NCI-H82 (cell line): ENCODE results near the gene IQCB1.
A peak's percentile ranks its signal among the peaks of the same experiment; 100 is the strongest.
"Not testable (repeated sequence)": the region's sequence is repeated elsewhere in the genome, so short reads cannot be mapped to it uniquely, and the experiment has no call there.

Source experiments
- DNase-seq: peaks from one replicate; lab custom pipeline; 2025; lab: John Stamatoyannopoulos, UW

IQCB1 gene

GRCh38 chr3:121748680-121749275 is 86.1 kb downstream of the IQCB1 start:
- DNase-seq = peak; percentile 40

DNA sequence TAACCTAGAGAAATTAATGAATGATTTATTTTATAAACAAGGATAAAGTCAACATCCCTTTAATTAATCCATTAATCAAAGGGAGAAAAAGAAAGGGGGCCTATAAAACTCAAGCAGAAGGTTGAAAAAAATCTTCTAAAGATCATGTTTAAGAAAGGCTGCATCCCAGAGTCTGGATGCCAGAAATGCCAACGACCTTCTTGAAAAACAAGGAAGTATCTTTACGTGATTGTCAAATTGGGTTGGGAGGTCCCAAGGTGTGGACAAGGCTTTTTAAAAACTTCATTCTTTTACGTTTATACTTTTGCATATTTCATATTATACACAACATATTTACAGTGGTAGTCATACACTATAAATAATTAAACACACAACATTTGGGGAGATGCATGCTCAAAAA is 86.9 kb downstream of the IQCB1 start:
- no peak for DNase-seq

- DNase-seq = not testable (repeated sequence)
Observed at GRCh38 chr3:121743106-121743505, 91.8 kb downstream of the IQCB1 start.

GRCh38 chr3:121740896-121741295 is 94.0 kb downstream of the IQCB1 start:
- no peak for DNase-seq

- DNase-seq = no peak
Observed at GRCh38 chr3:121739902-121740301, 95.0 kb downstream of the IQCB1 start.

- no peak for DNase-seq
Observed at GRCh38 chr3:121737644-121738043, 97.2 kb downstream of the IQCB1 start.

DNA sequence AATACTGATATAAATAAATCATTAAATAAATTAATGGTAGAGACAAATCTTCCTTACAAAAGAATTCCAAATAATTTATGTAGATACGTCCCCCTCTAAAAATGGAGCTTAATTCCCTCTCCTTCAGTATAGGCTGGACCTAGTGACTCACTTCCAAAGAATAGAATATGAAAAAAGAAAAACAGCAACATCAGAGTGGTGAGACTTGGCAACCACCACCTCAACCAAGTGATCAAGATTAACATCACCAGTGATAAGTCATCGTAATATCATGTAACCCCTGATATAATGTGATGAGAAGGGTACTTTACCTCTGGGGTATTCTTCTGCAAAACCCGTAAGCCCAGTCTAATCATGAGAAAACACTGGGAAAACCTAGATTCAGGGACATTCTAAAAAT is 98.7 kb downstream of the IQCB1 start:
- no peak for DNase-seq

DNA sequence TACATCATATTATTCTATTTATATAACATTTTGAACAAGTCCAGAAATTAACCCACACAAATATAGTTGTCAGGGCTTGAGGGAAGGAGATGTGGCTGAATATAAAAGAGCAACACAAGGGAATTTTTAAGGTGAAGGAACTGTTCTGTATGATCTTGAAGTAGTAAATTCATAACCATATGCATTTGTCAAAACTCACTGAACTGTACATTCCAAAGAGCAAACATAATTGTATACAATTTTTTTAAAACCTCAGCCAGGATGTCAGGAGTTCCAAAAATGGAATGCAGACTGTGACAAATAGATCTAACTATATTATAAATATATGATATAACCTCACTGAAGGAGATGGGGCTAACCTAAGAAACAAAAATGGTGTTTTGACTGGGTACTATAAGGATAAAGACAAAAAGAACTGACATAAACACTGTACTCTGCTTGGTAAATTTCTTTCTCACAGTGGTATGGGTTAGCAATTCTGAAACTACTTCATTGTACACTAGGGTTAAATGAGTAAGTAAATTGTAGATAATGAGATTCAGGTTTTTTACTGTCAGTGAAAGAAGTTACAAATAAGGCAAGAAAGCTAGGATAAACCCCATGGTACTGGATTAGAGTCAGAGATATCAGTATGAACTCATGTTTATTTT is 99.7 kb downstream of the IQCB1 start:
- no peak for DNase-seq

DNA sequence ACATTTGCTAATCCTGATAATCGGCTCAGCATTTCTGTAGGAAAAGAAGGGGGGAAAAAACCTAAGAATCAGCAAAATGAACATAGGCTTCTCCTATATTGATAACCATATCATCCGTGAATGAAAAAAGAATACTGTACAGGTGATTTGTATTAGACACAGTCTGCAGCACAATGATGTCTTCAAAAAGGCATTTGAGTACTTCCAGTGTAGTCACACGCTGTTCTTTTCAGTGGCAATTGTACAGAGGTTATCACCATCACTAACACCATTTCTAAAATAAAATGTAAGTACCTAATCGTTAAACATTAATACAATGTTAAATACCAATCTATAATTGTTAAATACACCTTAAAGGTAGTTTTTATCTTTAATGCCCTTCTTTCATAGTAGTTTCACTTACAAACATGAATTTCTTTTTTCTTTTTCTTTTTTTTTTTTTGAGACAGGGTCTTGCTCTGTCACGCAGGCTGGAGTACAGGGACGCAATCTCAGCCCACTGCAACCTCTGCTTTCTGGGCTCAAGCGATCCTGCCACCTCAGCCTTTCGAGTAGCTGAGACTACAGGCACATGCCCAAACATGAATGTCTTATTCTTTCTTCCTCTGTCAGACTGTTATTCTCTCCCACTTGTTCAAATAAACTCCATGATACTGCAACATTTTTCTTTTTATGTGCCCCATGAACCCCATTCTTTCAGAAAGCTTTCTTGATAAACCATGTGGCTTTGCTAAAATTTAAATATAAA is 103.7 kb downstream of the IQCB1 start:
- peak; percentile 69 for DNase-seq

- no peak for DNase-seq
Observed at GRCh38 chr3:121724130-121724529, 110.7 kb downstream of the IQCB1 start.

- no peak for DNase-seq
Observed at GRCh38 chr3:121723485-121723884, 111.4 kb downstream of the IQCB1 start.

- DNase-seq = no peak
Observed at GRCh38 chr3:121722411-121722810, 112.4 kb downstream of the IQCB1 start.

GRCh38 chr3:121720163-121720562 is 114.7 kb downstream of the IQCB1 start:
- DNase-seq = no peak
